ENCODE data around the gene GRP. TPM values are rescaled to one million over a fixed set of nuclear protein-coding genes. Genes with fewer than 3 reads are reported as not detected.

Gene GRP
- total RNA-seq, 1 donor from 2014 or later: not detected

- intact Hi-C loops (cut with DNase I): no loop called here
- no peak for DNase-seq (ENCODE audit: low spot score)
Observed at GRCh38 chr18:59265246-59265973, 45.5 kb downstream of the GRP start.

- DNase-seq (ENCODE audit: low spot score): no peak
- intact Hi-C loops (cut with DNase I): no loop called here
Observed at GRCh38 chr18:59265974-59266369, 46.0 kb downstream of the GRP start.

GRCh38 chr18:59266459-59266858 lies 46.5 kb downstream of the GRP start:
- no peak for DNase-seq (ENCODE audit: low spot score)
- intact Hi-C loops (cut with DNase I): no loop called here

GRCh38 chr18:59266886-59267502 lies 47.0 kb downstream of the GRP start:
- DNase-seq (ENCODE audit: low spot score): no peak
- intact Hi-C loops (cut with DNase I): no loop called here

GRCh38 chr18:59267503-59268126 lies 47.7 kb downstream of the GRP start:
- DNase-seq (ENCODE audit: low spot score): no peak
- intact Hi-C loops (cut with DNase I): no loop called here

GRCh38 chr18:59268127-59268720 lies 48.3 kb downstream of the GRP start:
- intact Hi-C loops (cut with DNase I): no loop called here
- DNase-seq (ENCODE audit: low spot score): no peak

- no peak for DNase-seq (ENCODE audit: low spot score)
- intact Hi-C loops (cut with DNase I): no loop called here
Observed at GRCh38 chr18:59268721-59269562, 49.0 kb downstream of the GRP start.

GRCh38 chr18:59269563-59270119 lies 49.7 kb downstream of the GRP start:
- no peak for DNase-seq (ENCODE audit: low spot score)
- intact Hi-C loops (cut with DNase I): no loop called here

- DNase-seq (ENCODE audit: low spot score): no peak
Observed at GRCh38 chr18:59270689-59271257, 50.8 kb downstream of the GRP start.

GRCh38 chr18:59271606-59272220 lies 51.8 kb downstream of the GRP start:
- intact Hi-C loops (cut with DNase I): no loop called here
- no peak for DNase-seq (ENCODE audit: low spot score)

More at GRCh38 chr18:59270689-59271257, 50.8 kb downstream of the GRP start:
- intact Hi-C loops (cut with DNase I): no loop called here

- DNase-seq (ENCODE audit: low spot score): no peak
- intact Hi-C loops (cut with DNase I): no loop called here
Observed at GRCh38 chr18:59272221-59272888, 52.4 kb downstream of the GRP start.

GRCh38 chr18:59272891-59273758 lies 53.2 kb downstream of the GRP start, which contains the start of gene RAX:
TSS of gene RAX (minus strand) at chr18:59273454. CDS start at chr18:59273206, 248 bp downstream.
- intact Hi-C loops (cut with DNase I): no loop called here
- DNase-seq (ENCODE audit: low spot score): no peak

- intact Hi-C loops (cut with DNase I): no loop called here
- DNase-seq (ENCODE audit: low spot score): no peak
Observed at GRCh38 chr18:59273759-59274532, 54.0 kb downstream of the GRP start.

- intact Hi-C loops (cut with DNase I): no loop called here
- DNase-seq (ENCODE audit: low spot score): no peak
Observed at GRCh38 chr18:59274533-59274928, 54.6 kb downstream of the GRP start.

- no peak for DNase-seq (ENCODE audit: low spot score)
- intact Hi-C loops (cut with DNase I): no loop called here
Observed at GRCh38 chr18:59275406-59275949, 55.5 kb downstream of the GRP start.

- DNase-seq (ENCODE audit: low spot score): no peak
- intact Hi-C loops (cut with DNase I): no loop called here
Observed at GRCh38 chr18:59276047-59276446, 56.1 kb downstream of the GRP start.

Measured in cardiac septum (tissue), 1 donor.